ENCODE results near the gene WWOX.

DNA sequence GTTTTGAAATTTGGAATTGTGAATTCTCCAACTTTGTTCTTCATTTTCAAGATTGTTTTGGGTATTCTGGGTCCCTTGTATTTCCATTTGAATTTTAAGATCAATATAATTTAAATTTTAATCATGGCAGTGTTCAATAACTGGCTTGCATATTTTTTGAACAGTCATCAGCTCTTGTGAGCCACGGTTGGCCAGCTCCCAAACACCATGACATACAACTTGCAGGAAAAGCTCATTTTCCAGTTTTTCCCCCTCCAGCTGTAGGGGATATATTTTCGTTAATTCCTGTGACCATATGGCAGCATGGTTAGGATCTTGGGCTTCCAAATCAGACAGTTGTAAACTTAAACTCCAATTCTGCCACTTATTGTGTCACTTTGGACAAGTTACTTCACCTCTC lies 690.1 kb downstream of the WWOX start:
- TF ChIP-seq, protein P1, sequence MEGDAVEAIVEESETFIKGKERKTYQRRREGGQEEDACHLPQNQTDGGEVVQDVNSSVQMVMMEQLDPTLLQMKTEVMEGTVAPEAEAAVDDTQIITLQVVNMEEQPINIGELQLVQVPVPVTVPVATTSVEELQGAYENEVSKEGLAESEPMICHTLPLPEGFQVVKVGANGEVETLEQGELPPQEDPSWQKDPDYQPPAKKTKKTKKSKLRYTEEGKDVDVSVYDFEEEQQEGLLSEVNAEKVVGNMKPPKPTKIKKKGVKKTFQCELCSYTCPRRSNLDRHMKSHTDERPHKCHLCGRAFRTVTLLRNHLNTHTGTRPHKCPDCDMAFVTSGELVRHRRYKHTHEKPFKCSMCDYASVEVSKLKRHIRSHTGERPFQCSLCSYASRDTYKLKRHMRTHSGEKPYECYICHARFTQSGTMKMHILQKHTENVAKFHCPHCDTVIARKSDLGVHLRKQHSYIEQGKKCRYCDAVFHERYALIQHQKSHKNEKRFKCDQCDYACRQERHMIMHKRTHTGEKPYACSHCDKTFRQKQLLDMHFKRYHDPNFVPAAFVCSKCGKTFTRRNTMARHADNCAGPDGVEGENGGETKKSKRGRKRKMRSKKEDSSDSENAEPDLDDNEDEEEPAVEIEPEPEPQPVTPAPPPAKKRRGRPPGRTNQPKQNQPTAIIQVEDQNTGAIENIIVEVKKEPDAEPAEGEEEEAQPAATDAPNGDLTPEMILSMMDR (optimal IDR thresholded peaks at IDR 0.05 in 1 of 3, IDR thresholded peaks at IDR 0.05 in 1 of 3, conservative IDR thresholded peaks at IDR 0.05 in 1 of 3; ENCODE audit: extremely low read depth in 1 of 3, insufficient read depth in 2 of 3, low read length in 3 of 3): no peak
- no peak for TF ChIP-seq EZH2 (IDR thresholded peaks at IDR 0.05; ENCODE audit: low read length)

All from keratinocyte (primary cell).